Rectal smooth muscle tissue (tissue), 1 donor: ENCODE results near the gene SLC29A2.
A peak's percentile ranks its signal among the peaks of the same experiment; 100 is the strongest.

ENCODE experiments used
- H3K27ac ChIP-seq: one replicate; pipeline ENCODE4 v1.7.0; 2013; ENCODE audit warnings: low read depth, low read length, inconsistent platforms
- H3K27me3 ChIP-seq: one replicate; pipeline ENCODE4 v1.7.0; 2013; ENCODE audit warnings: low read length; ENCODE audit not compliant: control insufficient read depth, insufficient read depth
- H3K36me3 ChIP-seq: one replicate; pipeline ENCODE4 v1.7.0; 2013; ENCODE audit warnings: low read length; ENCODE audit not compliant: control insufficient read depth, insufficient read depth
- H3K4me1 ChIP-seq: one replicate; pipeline ENCODE4 v1.7.0; 2013; ENCODE audit warnings: low read length; ENCODE audit not compliant: control insufficient read depth, insufficient read depth
- H3K4me3 ChIP-seq: one replicate; pipeline ENCODE4 v1.7.0; 2013; ENCODE audit warnings: low read length
- H3K9ac ChIP-seq: one replicate; pipeline ENCODE4 v1.7.0; 2013; ENCODE audit warnings: low read length

SLC29A2 gene

GRCh38 chr11:66339686-66340483, 31.7 kb downstream of the SLC29A2 start:
- no peak overlapping the region for H3K9ac ChIP-seq
- no peak overlapping the region for H3K27ac ChIP-seq
- no peaks in the 10 kb centered on the region for H3K27me3 ChIP-seq
- peaks cover 40% of the 10 kb centered on the region for H3K36me3 ChIP-seq
- H3K4me1 ChIP-seq, result peaks cover 10% of the 10 kb centered on the region
- no peak overlapping the region for H3K4me3 ChIP-seq

DNA sequence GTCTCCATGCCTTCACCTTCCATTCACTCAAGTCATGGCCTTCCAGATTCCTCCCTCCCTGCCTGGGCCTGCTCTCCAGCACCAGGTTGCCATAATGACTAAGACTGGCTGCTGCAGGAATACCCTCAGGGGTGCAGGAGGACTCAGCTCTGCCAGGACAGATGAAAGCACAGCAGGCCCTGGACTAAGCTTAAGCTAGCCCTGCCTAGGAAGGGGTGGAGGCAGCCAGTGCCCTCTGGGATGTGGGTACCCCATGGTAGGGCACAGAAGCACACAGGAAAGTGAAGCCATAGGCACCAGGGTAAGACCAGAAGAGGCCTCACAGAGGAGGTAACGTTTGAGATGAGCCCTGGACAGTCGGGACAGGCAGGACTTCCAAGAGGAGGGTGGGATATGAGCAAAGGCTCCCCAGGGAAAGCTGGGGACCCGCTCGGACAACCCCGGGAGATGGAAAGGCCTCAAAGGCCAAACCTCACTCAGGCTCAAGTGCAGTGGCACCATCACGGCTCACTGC, 32.3 kb downstream of the SLC29A2 start:
- no peak overlapping the region for H3K9ac ChIP-seq
- H3K27ac ChIP-seq, result no peak overlapping the region
- H3K4me3 ChIP-seq, result no peak overlapping the region
- H3K36me3 ChIP-seq, result peaks cover 40% of the 10 kb centered on the region
- H3K27me3 ChIP-seq, result no peaks in the 10 kb centered on the region
- H3K4me1 ChIP-seq, result peaks cover 10% of the 10 kb centered on the region

GRCh38 chr11:66338276-66339161, 33.0 kb downstream of the SLC29A2 start:
- Histone ChIP-seq H3K9ac (no peak overlapping the region), H3K36me3 (peaks cover 40% of the 10 kb centered on the region), H3K27ac (no peak overlapping the region), H3K4me1 (peaks cover 10% of the 10 kb centered on the region), H3K4me3 (no peak overlapping the region), H3K27me3 (no peaks in the 10 kb centered on the region)

DNA sequence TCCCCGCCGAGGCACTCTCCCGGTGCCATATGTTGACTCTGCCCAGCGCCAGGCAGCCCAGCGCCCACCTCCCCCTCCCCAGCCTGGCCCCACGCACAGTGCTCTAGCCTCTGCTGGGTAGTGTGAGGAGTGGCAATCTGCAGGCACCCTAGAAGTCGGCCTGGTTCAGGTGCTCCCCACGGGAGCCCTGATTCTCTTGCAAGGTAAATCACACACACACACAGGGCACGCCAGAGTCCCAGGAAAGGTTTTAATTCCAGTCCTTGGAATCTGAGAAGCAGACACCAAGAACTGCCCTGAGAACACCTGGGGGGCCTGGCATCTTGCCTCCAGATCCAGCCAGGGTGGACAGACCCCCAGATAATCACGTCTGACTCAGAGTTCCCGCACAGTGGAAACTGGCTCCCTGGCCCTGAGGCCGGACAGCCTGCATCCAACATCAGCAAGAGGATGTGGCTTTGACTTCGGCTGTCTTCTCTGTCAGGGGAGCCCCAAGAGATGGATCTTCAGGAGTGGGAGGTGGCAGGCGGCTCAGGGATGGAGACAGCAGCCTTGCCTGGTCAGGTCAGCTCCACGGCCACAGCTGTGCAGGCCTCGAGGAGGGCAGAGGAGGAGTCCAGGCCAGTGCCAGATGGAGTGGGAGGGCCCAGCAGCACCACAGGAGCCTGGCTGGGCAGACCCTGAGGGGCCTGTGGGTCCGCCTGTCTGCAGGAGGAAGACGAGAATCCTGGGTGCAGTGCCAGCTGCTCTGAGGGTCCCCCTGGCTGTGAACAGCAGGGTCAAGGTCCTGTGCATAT, 34.3 kb downstream of the SLC29A2 start:
- peaks cover 40% of the 10 kb centered on the region for H3K36me3 ChIP-seq
- H3K27ac ChIP-seq, result no peak overlapping the region
- no peaks in the 10 kb centered on the region for H3K27me3 ChIP-seq
- peaks cover 10% of the 10 kb centered on the region for H3K4me1 ChIP-seq
- no peak overlapping the region for H3K9ac ChIP-seq
- H3K4me3 ChIP-seq, result no peak overlapping the region

- Histone ChIP-seq H3K36me3 (peaks cover 36% of the 10 kb centered on the region), H3K4me3 (peak within 1 kb of the TSS; percentile 81)
These were observed 35.1 kb downstream of the SLC29A2 start, which contains the start of gene RIN1 for GRCh38 chr11:66336234-66337102. Gene RIN1, minus strand, starts transcription at chr11:66336434. Its CDS starts 32 bp downstream, at chr11:66336402.

GRCh38 chr11:66335531-66336233, 35.9 kb downstream of the SLC29A2 start:
- Histone ChIP-seq H3K4me1 (peaks cover 10% of the 10 kb centered on the region), H3K27me3 (no peaks in the 10 kb centered on the region), H3K9ac (peak overlapping the region; percentile 11), H3K27ac (no peak overlapping the region), H3K4me3 (peak overlapping the region; percentile 81), H3K36me3 (peaks cover 28% of the 10 kb centered on the region)

More at GRCh38 chr11:66336234-66337102, 35.1 kb downstream of the SLC29A2 start, which contains the start of gene RIN1:
- no peaks in the 10 kb centered on the region for H3K27me3 ChIP-seq
- H3K4me1 ChIP-seq, result peaks cover 10% of the 10 kb centered on the region
- peak within 1 kb of the TSS; percentile 11 for H3K9ac ChIP-seq
- no peak within 1 kb of the TSS for H3K27ac ChIP-seq

DNA sequence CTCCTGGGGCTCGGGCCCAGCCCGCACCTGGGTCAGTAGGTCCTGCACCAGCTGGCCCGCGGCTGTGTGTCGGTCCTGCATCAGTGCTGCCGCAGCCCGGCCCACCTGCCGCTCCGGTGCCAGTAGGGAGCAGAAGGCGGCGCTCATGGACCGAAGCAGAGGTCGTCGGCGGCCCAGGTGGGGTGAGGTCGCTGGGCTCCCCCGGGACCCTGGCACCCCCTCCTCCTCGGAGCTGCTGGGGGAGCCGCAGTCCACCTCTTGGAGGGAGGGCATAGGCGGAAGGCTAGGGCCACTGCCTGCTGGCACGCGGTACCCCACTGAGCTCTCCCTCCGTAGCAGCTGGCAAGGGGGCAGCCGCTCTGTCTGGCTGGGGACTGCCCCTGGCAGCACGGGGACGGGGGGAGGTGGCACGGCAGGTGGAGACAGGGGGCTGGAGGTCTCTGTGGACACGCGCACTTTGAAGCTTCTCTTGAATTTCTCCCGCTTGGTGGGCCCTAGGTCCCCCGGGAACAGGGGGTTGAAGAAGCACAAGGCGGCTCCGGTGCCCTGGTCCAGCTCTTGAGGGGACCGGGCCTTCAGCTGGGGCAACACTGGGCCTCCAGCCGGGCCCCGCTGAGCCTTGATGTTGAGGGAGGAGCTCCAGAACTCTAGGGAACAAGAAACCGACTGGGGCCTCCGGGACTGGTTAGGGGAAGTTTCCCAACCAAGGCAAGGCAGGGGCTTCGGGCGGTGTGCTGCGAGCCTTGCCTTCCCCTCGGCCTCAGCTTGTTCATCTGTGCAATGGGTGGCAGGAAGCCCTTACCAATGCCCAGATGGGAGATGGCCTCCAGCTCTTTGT, 36.7 kb downstream of the SLC29A2 start:
- peaks cover 20% of the 10 kb centered on the region for H3K36me3 ChIP-seq
- H3K4me1 ChIP-seq, result peaks cover 10% of the 10 kb centered on the region
- peak overlapping the region; percentile 11 for H3K9ac ChIP-seq
- H3K4me3 ChIP-seq, result peak overlapping the region; percentile 81
- H3K27me3 ChIP-seq, result no peaks in the 10 kb centered on the region
- no peak overlapping the region for H3K27ac ChIP-seq

DNA sequence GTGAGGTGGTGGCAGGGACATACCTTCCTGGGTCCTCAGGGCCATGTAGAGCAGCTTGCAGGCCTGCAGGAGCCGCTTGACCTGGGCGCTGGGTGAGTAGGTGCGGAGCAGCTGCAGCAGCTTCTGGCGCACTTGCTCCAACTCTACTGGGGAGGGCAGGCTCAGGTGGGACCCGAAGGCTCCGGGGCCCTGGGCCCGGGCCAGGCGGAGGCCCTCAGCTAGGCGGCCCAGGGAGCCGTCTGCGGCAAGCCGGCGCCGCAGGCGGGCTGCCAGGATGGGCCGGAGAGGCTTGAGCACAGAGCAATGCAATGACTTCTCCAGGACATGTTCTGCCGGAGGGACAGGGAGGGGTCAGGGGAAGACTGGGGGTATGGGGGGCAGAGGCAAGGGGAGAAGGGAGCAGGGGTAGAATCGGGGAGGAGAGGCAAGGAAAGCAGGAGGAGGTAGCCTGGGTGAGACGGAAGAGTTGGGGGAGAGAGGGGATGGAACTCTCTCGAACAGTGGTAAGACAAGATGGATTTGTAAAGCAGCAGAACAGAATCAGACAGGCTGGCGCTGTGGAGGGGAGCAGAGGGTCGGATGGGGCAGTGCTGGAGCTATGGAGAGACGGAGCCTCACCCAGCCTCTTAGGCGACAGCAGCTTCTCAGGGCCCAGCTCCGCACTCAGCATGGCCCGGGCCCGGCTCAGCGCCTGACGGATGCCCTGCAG, 37.5 kb downstream of the SLC29A2 start:
- Histone ChIP-seq H3K4me3 (no peak overlapping the region), H3K4me1 (peaks cover 10% of the 10 kb centered on the region), H3K27me3 (no peaks in the 10 kb centered on the region), H3K9ac (no peak overlapping the region), H3K36me3 (peaks cover 13% of the 10 kb centered on the region), H3K27ac (no peak overlapping the region)

GRCh38 chr11:66333220-66333877, 38.2 kb downstream of the SLC29A2 start:
- no peak overlapping the region for H3K9ac ChIP-seq
- no peaks in the 10 kb centered on the region for H3K27me3 ChIP-seq
- H3K36me3 ChIP-seq, result peaks cover 11% of the 10 kb centered on the region
- no peak overlapping the region for H3K27ac ChIP-seq
- peaks cover 10% of the 10 kb centered on the region for H3K4me1 ChIP-seq
- no peak overlapping the region for H3K4me3 ChIP-seq
